GM12892 (cell line): ENCODE results near the gene WDTC1.
"Not testable (repeated sequence)": the region's sequence is repeated elsewhere in the genome, so short reads cannot be mapped to it uniquely, and the experiment has no call there.

ENCODE experiments used
- POLR2A ChIP-seq: IDR thresholded peaks from 2 replicates; pipeline ENCODE4 v1.6.1; 2011; ENCODE audit warnings: low read depth, low read length, control low read depth
- POLR2AphosphoS5 ChIP-seq: IDR thresholded peaks from 2 replicates; pipeline ENCODE4 v1.6.1; 2011; ENCODE audit warnings: low read depth, low read length, control low read depth
- TAF1 ChIP-seq: IDR thresholded peaks from 2 replicates; pipeline ENCODE4 v1.6.1; 2011; ENCODE audit warnings: low read depth, mild to moderate bottlenecking, control low read depth, low read length, borderline replicate concordance

DNA sequence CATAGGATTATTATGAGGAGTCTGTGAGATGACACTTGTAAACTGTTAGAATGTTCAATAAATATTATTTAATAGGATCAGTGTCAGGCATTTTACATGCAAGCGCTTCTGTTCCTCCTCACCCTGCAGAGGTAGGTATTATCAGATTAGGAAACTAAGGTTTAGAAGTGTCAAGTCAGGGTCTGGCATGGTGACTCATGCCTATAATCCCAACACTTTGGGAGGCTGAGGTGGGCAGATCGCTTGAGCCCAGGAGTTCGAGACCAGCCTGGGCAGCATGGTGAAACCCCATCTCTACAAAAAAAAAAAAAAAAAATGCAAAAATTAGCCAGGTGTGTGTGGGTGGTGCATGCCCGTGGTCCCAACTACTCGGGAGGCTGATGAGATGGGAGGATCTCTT lies 9.2 kb downstream of the WDTC1 start:
- not testable (repeated sequence) for TF ChIP-seq POLR2AphosphoS5, POLR2A, TAF1
